HepG2 (cell line): ENCODE measurements around the gene C19orf18. TPM values are rescaled to one million over a fixed set of nuclear protein-coding genes. Genes with fewer than 3 reads are reported as not detected.

ENCODE experiments used
- ATAC-seq: fragments of 200-7000 bp; cut with Tn5 transposase; 3 replicates; pipeline ENCODE4 v1.9.1; 2020; ENCODE audit warnings: mild to moderate bottlenecking, moderate library complexity
- BruUV-seq: library from RNA; stranded (reverse); fragments of 400-500 nt; replicated peaks from 2 replicates; lab custom pipeline; 2021; lab: Mats Ljungman, UMichigan
- CTCF ChIA-PET: fragments of 300-600 bp; formaldehyde crosslinking; extraction: SDS; loops from one replicate; lab custom pipeline; 2021; ENCODE audit warnings: low total read pairs, inconsistent platforms, low intra/inter-chr PET ratio; lab: Yijun Ruan, JAX
- POLR2A ChIA-PET: fragments of 350-600 bp; sonication (Branson Sonifier 250); formaldehyde crosslinking; loops from one replicate; lab custom pipeline; 2020; ENCODE audit warnings: antibody characterized with exemption, inconsistent platforms; lab: Yijun Ruan, JAX
- DNase-seq: peaks from one replicate; pipeline ENCODE4 v3.0.0-alpha.2; 2015; ENCODE audit warnings: low spot score
- FAIRE-seq: peaks from 3 replicates; lab custom pipeline; 2011; peaks lifted over from hg19 to GRCh38; lab: Jason Lieb, UNC
- H2AFZ ChIP-seq: one replicate; pipeline ENCODE4 v1.6.1; 2011; ENCODE audit warnings: low read length, inconsistent platforms
- H3K27ac ChIP-seq: fragments of 300-600 bp; 3 replicates; pipeline ENCODE4 v1.8.0; 2011; ENCODE audit warnings: mixed run types, mild to moderate bottlenecking, mixed read lengths, low read length, inconsistent platforms; ENCODE audit not compliant: insufficient read depth; ENCODE audit errors: extremely low read length
- H3K27me3 ChIP-seq, 2 experiments: fragments of 200-600 bp in 1 of 2; 2 replicates in 1 of 2; 3 replicates in 1 of 2; pipeline versions ENCODE4 v1.6.0 to v1.8.0; 2011; ENCODE audit warnings: low read length in 2 of 2, mild to moderate bottlenecking in 2 of 2, moderate library complexity in 2 of 2, inconsistent platforms in 1 of 2; ENCODE audit not compliant: insufficient read depth in 2 of 2, control insufficient read depth in 1 of 2
- H3K36me3 ChIP-seq, 2 experiments: fragments of 200-600 bp in 1 of 2; replicated peaks in 1 of 2; 2 replicates in 1 of 2; 3 replicates in 1 of 2; pipeline versions ENCODE4 v1.5.1 to v1.8.0; 2011; ENCODE audit warnings: low read length in 2 of 2, inconsistent platforms in 1 of 2; ENCODE audit not compliant: insufficient read depth in 2 of 2, control insufficient read depth in 1 of 2
- H3K4me1 ChIP-seq: 2 replicates; pipeline ENCODE4 v1.5.1; 2012; ENCODE audit warnings: low read length, inconsistent platforms; ENCODE audit not compliant: insufficient read depth
- H3K4me2 ChIP-seq: 2 replicates; pipeline ENCODE4 v1.6.0; 2011; ENCODE audit warnings: low read depth, low read length, inconsistent platforms
- H3K4me3 ChIP-seq, 3 experiments: fragments of 200-600 bp in 1 of 3; sonication (generic), shearing (Covaris generic) in 1 of 3; replicated peaks in 1 of 3; 2 replicates each; pipeline ENCODE4 v1.5.1; 2011 to 2016; ENCODE audit warnings: low read length in 3 of 3, inconsistent platforms in 2 of 3, low read depth in 2 of 3, mild to moderate bottlenecking in 2 of 3, control low read depth in 1 of 3, mixed read lengths in 1 of 3; ENCODE audit not compliant: insufficient read depth in 1 of 3
- H3K79me2 ChIP-seq: one replicate; pipeline ENCODE4 v1.6.1; 2011; ENCODE audit warnings: low read length, inconsistent platforms; ENCODE audit not compliant: insufficient read depth
- H3K9ac ChIP-seq: 2 replicates; pipeline ENCODE4 v1.6.0; 2011; ENCODE audit warnings: mild to moderate bottlenecking, low read depth, low read length, inconsistent platforms; ENCODE audit not compliant: insufficient read depth
- H3K9me3 ChIP-seq: 2 replicates; pipeline ENCODE4 v1.5.1; 2012; ENCODE audit warnings: mild to moderate bottlenecking, low read length
- H4K20me1 ChIP-seq: 2 replicates; pipeline ENCODE4 v1.6.0; 2011; ENCODE audit warnings: inconsistent platforms, mild to moderate bottlenecking, low read length, moderate library complexity; ENCODE audit not compliant: insufficient read depth
- AGO1 ChIP-seq: fragments of 200-400 bp; formaldehyde crosslinking; IDR thresholded peaks from 2 replicates; pipeline ENCODE4 v1.6.1; 2017; ENCODE audit warnings: mild to moderate bottlenecking, low read depth, low read length, moderate library complexity; ENCODE audit not compliant: poor library complexity, severe bottlenecking
- ARHGAP35 ChIP-seq: sonication (generic); formaldehyde crosslinking; IDR thresholded peaks from 2 replicates; pipeline ENCODE4 v1.9.0; 2022; ENCODE audit warnings: mild to moderate bottlenecking, inconsistent platforms, moderate library complexity, missing genetic modification reagents, borderline replicate concordance
- GLI4 ChIP-seq: sonication (generic); formaldehyde crosslinking; IDR thresholded peaks from 2 replicates; pipeline ENCODE4 v1.5.1; 2020; ENCODE audit warnings: missing genetic modification reagents, mild to moderate bottlenecking, moderate library complexity, borderline replicate concordance
- HES4 ChIP-seq: sonication (generic); formaldehyde crosslinking; IDR thresholded peaks from 2 replicates; pipeline ENCODE4 v1.9.0; 2021; ENCODE audit warnings: mild to moderate bottlenecking, missing genetic modification reagents, borderline replicate concordance
- NFE2L1 ChIP-seq: sonication (generic); formaldehyde crosslinking; IDR thresholded peaks from 2 replicates; pipeline ENCODE4 v1.4.0; 2020; ENCODE audit warnings: missing genetic modification reagents, mild to moderate bottlenecking, borderline replicate concordance
- NR1H2 ChIP-seq: sonication (generic); formaldehyde crosslinking; IDR thresholded peaks from 2 replicates; pipeline ENCODE4 v1.8.1; 2022; ENCODE audit warnings: low read depth, missing genetic modification reagents, borderline replicate concordance
- ZFP41 ChIP-seq: sonication (generic); formaldehyde crosslinking; IDR thresholded peaks from 2 replicates; pipeline ENCODE4 v1.4.0; 2020; ENCODE audit warnings: mild to moderate bottlenecking, missing genetic modification reagents, borderline replicate concordance
- ZNF329 ChIP-seq: sonication (generic); formaldehyde crosslinking; IDR thresholded peaks from 2 replicates; pipeline ENCODE4 v1.9.0; 2021; ENCODE audit warnings: low read depth, mild to moderate bottlenecking, missing genetic modification reagents
- ZNF510 ChIP-seq: sonication (generic); formaldehyde crosslinking; IDR thresholded peaks from 2 replicates; pipeline ENCODE4 v1.4.0; 2020; ENCODE audit warnings: low read depth, mild to moderate bottlenecking, missing genetic modification reagents
- ZNF7 ChIP-seq: IDR thresholded peaks from 2 replicates; pipeline ENCODE4 v1.6.1; 2016; ENCODE audit warnings: missing biosample characterization, missing genetic modification reagents
- ZNF784 ChIP-seq: sonication (generic); formaldehyde crosslinking; IDR thresholded peaks from 2 replicates; pipeline ENCODE4 v1.5.1; 2020; ENCODE audit warnings: missing genetic modification reagents, mild to moderate bottlenecking, borderline replicate concordance
- WGBS: methylation state at CpG from one replicate; pipeline ENCODE4 v1.1.6; 2017; ENCODE audit warnings: low lambda C conversion rate; 5-methylcytosine and 5-hydroxymethylcytosine counted together
- in situ Hi-C: cut with HindIII; loops from 2 replicates; pipeline ENCODE4 v1.10.0; 2017; ENCODE audit warnings: low pct_unique_long_range_greater_than_20kb; ENCODE audit not compliant: extremely low pct_ligation_motif_present
- intact Hi-C: fragments of 100-400 bp; cut with micrococcal nuclease; formaldehyde crosslinking; loops from one replicate; pipeline ENCODE4 v1.10.0; 2022; ENCODE audit not compliant: unreplicated experiment
- polyA plus RNA-seq, 8 experiments: library from polyadenylated mRNA; depleted of rRNA in 3 of 8; stranded (reverse) in 7 of 8; unstranded in 1 of 8; fragments of >200 nt; fragmentation: Illumina TruSeq in 4 of 8; extraction: Trizol in 4 of 8; gene quantifications; 2 replicates each; pipeline versions ENCODE4 v1.2.1 to v1.2.3, GENCODE V29; 2011 to 2016; ENCODE audit warnings: low read depth in 4 of 8, missing spikeins in 1 of 8, mixed read lengths in 1 of 8; ENCODE audit not compliant: insufficient read depth in 1 of 8
- total RNA-seq, 5 experiments: library from RNA; depleted of rRNA; stranded (reverse); fragments of >200 nt; fragmentation: Illumina TruSeq; extraction: Trizol; gene quantifications; 2 replicates each; pipeline ENCODE4 v1.2.3, GENCODE V29; 2016; ENCODE audit warnings: low read depth in 1 of 5
- TF ChIP-seq, protein P1 (sequence below): sonication (generic); formaldehyde crosslinking; IDR thresholded peaks from 2 replicates; pipeline ENCODE4 v1.5.0; 2020; ENCODE audit warnings: mild to moderate bottlenecking, missing genetic modification reagents, borderline replicate concordance
- TF ChIP-seq, protein P2 (sequence below): sonication (generic); formaldehyde crosslinking; IDR thresholded peaks from 2 replicates; pipeline ENCODE4 v1.5.1; 2020; ENCODE audit warnings: missing genetic modification reagents, mild to moderate bottlenecking, borderline replicate concordance
- TF ChIP-seq, protein P3 (sequence below): sonication (generic); formaldehyde crosslinking; IDR thresholded peaks from 2 replicates; pipeline ENCODE4 v1.9.0; 2021; ENCODE audit warnings: missing genetic modification reagents, mild to moderate bottlenecking, borderline replicate concordance

Gene C19orf18
- total and polyA plus RNA-seq, 2 of the 13 experiments (the other 11 are each of a cell fraction or from before 2014, with no cell fraction given), result 0.38 to 0.55 TPM

DNA sequence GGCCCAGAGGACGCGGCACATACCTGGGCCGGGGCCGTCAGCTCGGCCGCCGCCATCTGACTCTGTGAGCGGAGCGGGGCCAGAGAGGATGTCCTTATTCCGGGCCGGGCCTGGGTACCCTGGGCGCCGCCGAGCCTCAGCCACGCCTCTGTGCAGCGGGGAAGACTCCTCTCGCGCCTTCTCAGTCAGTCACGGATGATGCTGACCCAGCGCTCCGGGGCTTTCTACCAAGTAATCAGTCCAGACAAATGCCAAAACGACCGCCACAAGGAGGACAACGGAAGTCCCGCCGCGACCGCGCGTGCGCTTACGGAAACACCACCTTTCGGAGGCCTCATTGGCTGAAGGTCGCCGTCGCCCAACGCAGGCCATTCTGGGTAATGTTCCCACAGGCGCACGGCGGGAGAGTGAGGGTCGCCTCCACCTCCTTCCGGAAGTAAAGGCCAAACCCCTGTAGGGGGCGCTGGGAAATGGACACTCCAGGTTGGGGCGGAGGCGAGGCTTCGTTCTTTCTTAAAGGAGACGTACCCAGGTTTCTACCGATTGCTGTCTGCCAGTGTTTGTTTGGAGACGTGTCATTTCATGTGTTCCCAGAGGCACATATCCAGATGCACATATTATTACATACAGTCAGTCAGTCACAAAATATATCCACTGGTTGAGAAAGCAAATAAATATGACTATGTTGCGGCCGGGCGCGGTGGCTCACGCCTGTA is 26.8 kb downstream of the C19orf18 start, which contains the start of gene ZNF256 (continued):
- TF ChIP-seq NFE2L1 (no peak), ZNF510 (CRISPR knock-in tag) (0 out of 2 replicates have a peak, but pooled peaks have one; percentile 59)

GRCh38 chr19:57947088-57947418 is 27.3 kb downstream of the C19orf18 start:
- H3K9ac ChIP-seq, result peak overlapping the region; percentile 84
- ATAC-seq, result peak; percentile 29
- peak overlapping the region; percentile 90 for H3K4me2 ChIP-seq
- peaks cover 7 to 19% of the 10 kb centered on the region in 2 experiments; a peak in 4 of 5 replicates for H3K36me3 ChIP-seq
- peak overlapping the region; percentile 60 for H3K27ac ChIP-seq
- peaks cover 33% of the 10 kb centered on the region for H3K9me3 ChIP-seq
- peak overlapping the region; percentile 76 to 90 (median 88) for H3K4me3 ChIP-seq
- H3K27me3 ChIP-seq, result no peaks in the 10 kb centered on the region; a peak in 1 of 5 replicates
- ChIA-PET CTCF (interaction anchor here (1.3 kb wide), 1 partner anchor 208 kb away, joined by 7 read pairs; no protein-coding TSS in a partner anchor), POLR2A (interaction anchor here (0.8 kb wide), 1 partner anchor 200 kb away, joined by 3 read pairs; the partner anchor contains the start of gene ZNF776)
- WGBS, result 0% methylated on average over 6 of the region's 18 CpGs
- peaks cover 15% of the 10 kb centered on the region for H3K4me1 ChIP-seq
- H3K79me2 ChIP-seq, result peaks cover 21% of the 10 kb centered on the region
- no TSS peak for BruUV-seq
- intact Hi-C loops (loop anchor here (1.0 kb wide), 2 partner anchors 55 to 207 kb away; partner anchors contain the start of gene ZNF606), in situ Hi-C loops (no loop called here)
- no peaks in the 10 kb centered on the region for H4K20me1 ChIP-seq
- no peak for DNase-seq
- FAIRE-seq, result no peak
- H2AFZ ChIP-seq, result no peak overlapping the region
- TF ChIP-seq ZNF784 (CRISPR knock-in tag), result 0 out of 2 replicates have a peak, but pooled peaks have one; percentile 20
- TF ChIP-seq ZFP41 (CRISPR knock-in tag), result no peak
- TF ChIP-seq, protein P1, sequence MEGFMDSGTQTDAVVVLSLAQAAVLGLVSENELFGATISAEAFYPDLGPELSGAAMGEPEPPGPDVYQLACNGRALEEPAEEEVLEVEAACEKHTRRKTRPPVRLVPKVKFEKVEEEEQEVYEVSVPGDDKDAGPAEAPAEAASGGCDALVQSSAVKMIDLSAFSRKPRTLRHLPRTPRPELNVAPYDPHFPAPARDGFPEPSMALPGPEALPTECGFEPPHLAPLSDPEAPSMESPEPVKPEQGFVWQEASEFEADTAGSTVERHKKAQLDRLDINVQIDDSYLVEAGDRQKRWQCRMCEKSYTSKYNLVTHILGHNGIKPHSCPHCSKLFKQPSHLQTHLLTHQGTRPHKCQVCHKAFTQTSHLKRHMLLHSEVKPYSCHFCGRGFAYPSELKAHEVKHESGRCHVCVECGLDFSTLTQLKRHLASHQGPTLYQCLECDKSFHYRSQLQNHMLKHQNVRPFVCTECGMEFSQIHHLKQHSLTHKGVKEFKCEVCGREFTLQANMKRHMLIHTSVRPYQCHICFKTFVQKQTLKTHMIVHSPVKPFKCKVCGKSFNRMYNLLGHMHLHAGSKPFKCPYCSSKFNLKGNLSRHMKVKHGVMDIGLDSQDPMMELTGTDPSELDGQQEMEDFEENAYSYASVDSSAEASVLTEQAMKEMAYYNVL, result no peak
- TF ChIP-seq HES4 (CRISPR knock-in tag), result no peak
- 0 out of 2 replicates have a peak, but pooled peaks have one; percentile 6 for TF ChIP-seq ARHGAP35
- no peak for TF ChIP-seq AGO1
- TF ChIP-seq ZNF329 (CRISPR knock-in tag), result no peak
- TF ChIP-seq, protein P2, sequence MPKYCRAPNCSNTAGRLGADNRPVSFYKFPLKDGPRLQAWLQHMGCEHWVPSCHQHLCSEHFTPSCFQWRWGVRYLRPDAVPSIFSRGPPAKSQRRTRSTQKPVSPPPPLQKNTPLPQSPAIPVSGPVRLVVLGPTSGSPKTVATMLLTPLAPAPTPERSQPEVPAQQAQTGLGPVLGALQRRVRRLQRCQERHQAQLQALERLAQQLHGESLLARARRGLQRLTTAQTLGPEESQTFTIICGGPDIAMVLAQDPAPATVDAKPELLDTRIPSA, result 0 out of 2 replicates have a peak, but pooled peaks have one; percentile 43
- 0 out of 2 replicates have a peak, but pooled peaks have one; percentile 10 for TF ChIP-seq GLI4 (CRISPR knock-in tag)
- TF ChIP-seq, protein P3, sequence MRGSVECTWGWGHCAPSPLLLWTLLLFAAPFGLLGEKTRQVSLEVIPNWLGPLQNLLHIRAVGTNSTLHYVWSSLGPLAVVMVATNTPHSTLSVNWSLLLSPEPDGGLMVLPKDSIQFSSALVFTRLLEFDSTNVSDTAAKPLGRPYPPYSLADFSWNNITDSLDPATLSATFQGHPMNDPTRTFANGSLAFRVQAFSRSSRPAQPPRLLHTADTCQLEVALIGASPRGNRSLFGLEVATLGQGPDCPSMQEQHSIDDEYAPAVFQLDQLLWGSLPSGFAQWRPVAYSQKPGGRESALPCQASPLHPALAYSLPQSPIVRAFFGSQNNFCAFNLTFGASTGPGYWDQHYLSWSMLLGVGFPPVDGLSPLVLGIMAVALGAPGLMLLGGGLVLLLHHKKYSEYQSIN (CRISPR knock-in tag), result no peak
- no peak for TF ChIP-seq ZNF7 (CRISPR knock-in tag)
- TF ChIP-seq NR1H2 (CRISPR knock-in tag), result no peak
